Loucy (cell line): ENCODE measurements around the gene TPRG1L.

Experiments used
- CTCF ChIP-seq: fragments of 200-600 bp; sonication (generic); conservative IDR thresholded peaks from 2 replicates; pipeline ENCODE4 v1.5.1; 2014; ENCODE audit warnings: mild to moderate bottlenecking, antibody characterized with exemption, low read length
- EZH2phosphoT487 ChIP-seq: fragments of 200-600 bp; IDR thresholded peaks from 2 replicates; pipeline ENCODE4 v1.6.1; 2018; ENCODE audit warnings: antibody characterized with exemption, mild to moderate bottlenecking, moderate library complexity, borderline replicate concordance

GRCh38 chr1:3597599-3597964, 27.2 kb upstream of the TPRG1L start:
- TF ChIP-seq CTCF (no peak), EZH2phosphoT487 (no peak)
